Measurements from ENCODE around the gene APLF.
"Not testable (repeated sequence)": the region's sequence is repeated elsewhere in the genome, so short reads cannot be mapped to it uniquely, and the experiment has no call there.

The APLF gene

GRCh38 chr2:68594041-68594440 lies 126.7 kb downstream of the APLF start:
- no peak for DNase-seq

GRCh38 chr2:68594674-68595492 lies 127.5 kb downstream of the APLF start:
- DNase-seq, result peak; percentile 9 to 34 (median 11)

- not testable (repeated sequence) for DNase-seq
Observed at GRCh38 chr2:68595493-68595785, 128.1 kb downstream of the APLF start.

- DNase-seq, result not testable (repeated sequence)
Observed at GRCh38 chr2:68600495-68600894, 133.1 kb downstream of the APLF start.

GRCh38 chr2:68603059-68603458 lies 135.7 kb downstream of the APLF start:
- DNase-seq, result no peak

- DNase-seq, result no peak
Observed at GRCh38 chr2:68604077-68604476, 136.7 kb downstream of the APLF start.

GRCh38 chr2:68605939-68606338 lies 138.6 kb downstream of the APLF start:
- DNase-seq, result no peak

GRCh38 chr2:68606759-68607158 lies 139.4 kb downstream of the APLF start:
- DNase-seq, result no peak

- DNase-seq, result no peak
Observed at GRCh38 chr2:68607837-68608236, 140.5 kb downstream of the APLF start.

- DNase-seq, result no peak
Observed at GRCh38 chr2:68612765-68613519, 145.6 kb downstream of the APLF start.

- DNase-seq, result no peak
Observed at GRCh38 chr2:68620772-68621171, 153.4 kb downstream of the APLF start.

GRCh38 chr2:68623820-68624219 lies 156.4 kb downstream of the APLF start:
- DNase-seq, result no peak

GRCh38 chr2:68627615-68628014 lies 160.2 kb downstream of the APLF start:
- DNase-seq, result no peak
